ENCODE measurements around the gene ALDH1L2. TPM values are rescaled to one million over a fixed set of nuclear protein-coding genes. Genes with fewer than 3 reads are reported as not detected.

ALDH1L2 gene
- polyA plus RNA-seq, 1 donor from 2014 or later: 0.35 TPM

- H3K27me3 ChIP-seq (ENCODE audit: insufficient read depth, low read depth, low read length): no peaks in the 10 kb centered on the region
- no peaks in the 10 kb centered on the region for H3K9me2 ChIP-seq (ENCODE audit: insufficient read depth, low read length)
- no peak overlapping the region for H3K27ac ChIP-seq (ENCODE audit: low read length)
- H3K4me3 ChIP-seq (ENCODE audit: low read length): no peak overlapping the region
- no peaks in the 10 kb centered on the region for H3F3A ChIP-seq (ENCODE audit: insufficient read depth, low read length, poor library complexity, severe bottlenecking)
- no peaks in the 10 kb centered on the region for H3K36me3 ChIP-seq (ENCODE audit: insufficient read depth, low read length)
- no peak overlapping the region for H3K4me2 ChIP-seq (ENCODE audit: low read length)
- no peaks in the 10 kb centered on the region for H3K9me3 ChIP-seq (ENCODE audit: low read length)
- no peak overlapping the region for H2AFZ ChIP-seq (ENCODE audit: low read depth, low read length)
- no peak for TF ChIP-seq SMC3 (conservative IDR thresholded peaks at IDR 0.05; ENCODE audit: poor library complexity)
- TF ChIP-seq POLR2AphosphoS5 (IDR thresholded peaks at IDR 0.05): peak; percentile 59
- TF ChIP-seq EP300 (conservative IDR thresholded peaks at IDR 0.05; ENCODE audit: poor library complexity, severe bottlenecking): peak; percentile 64
- H3K79me2 ChIP-seq (replicated peaks; ENCODE audit: insufficient read depth, low read length): no peaks in the 10 kb centered on the region
- no peak overlapping the region for H3K9ac ChIP-seq (ENCODE audit: low read length)
- no peaks in the 10 kb centered on the region for H4K20me1 ChIP-seq (ENCODE audit: insufficient read depth)
Observed at GRCh38 chr12:105076913-105077312, 7.3 kb downstream of the ALDH1L2 start.

DNA sequence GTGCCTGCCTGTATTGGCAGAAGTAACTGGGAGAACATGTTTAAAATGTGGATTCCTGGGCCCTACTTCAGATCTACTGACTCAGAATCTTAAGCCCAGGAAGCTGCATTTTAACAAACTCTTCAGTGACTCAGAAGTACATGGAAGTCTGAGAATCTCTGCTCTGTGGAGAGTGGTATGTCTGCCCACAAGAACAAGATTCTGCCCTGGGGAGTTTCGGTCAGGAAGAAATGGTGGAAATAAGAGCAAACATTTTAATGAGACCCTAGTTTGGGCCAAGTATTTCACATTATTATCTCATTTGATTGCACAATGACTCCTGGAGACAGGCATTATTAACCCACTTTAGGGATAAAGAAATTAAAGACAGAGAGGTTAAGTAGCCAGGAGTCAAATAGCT lies 8.2 kb downstream of the ALDH1L2 start:
- Histone ChIP-seq H3K36me3 (ENCODE audit: insufficient read depth, low read length) (no peaks in the 10 kb centered on the region), H2AFZ (ENCODE audit: low read depth, low read length) (no peak overlapping the region), H3K27me3 (ENCODE audit: insufficient read depth, low read depth, low read length) (no peaks in the 10 kb centered on the region), H3K4me3 (ENCODE audit: low read length) (no peak overlapping the region), H3K9me2 (ENCODE audit: insufficient read depth, low read length) (no peaks in the 10 kb centered on the region), H3K9ac (ENCODE audit: low read length) (no peak overlapping the region), H3K9me3 (ENCODE audit: low read length) (no peaks in the 10 kb centered on the region), H4K20me1 (ENCODE audit: insufficient read depth) (no peaks in the 10 kb centered on the region), H3K79me2 (replicated peaks; ENCODE audit: insufficient read depth, low read length) (no peaks in the 10 kb centered on the region), H3K4me2 (ENCODE audit: low read length) (no peak overlapping the region), H3K27ac (ENCODE audit: low read length) (no peak overlapping the region), H3F3A (ENCODE audit: insufficient read depth, low read length, poor library complexity, severe bottlenecking) (no peaks in the 10 kb centered on the region)
- TF ChIP-seq MXI1 (conservative IDR thresholded peaks at IDR 0.05; ENCODE audit: poor library complexity, severe bottlenecking): no peak
- TF ChIP-seq POLR2AphosphoS5 (IDR thresholded peaks at IDR 0.05): no peak
- no peak for TF ChIP-seq EZH2 (IDR thresholded peaks at IDR 0.05; ENCODE audit: borderline replicate concordance, insufficient read depth, low read length, poor library complexity, severe bottlenecking)
- no peak for TF ChIP-seq TAF1 (IDR thresholded peaks at IDR 0.05; ENCODE audit: low read depth)
- no peak for TF ChIP-seq CTCF (IDR thresholded peaks at IDR 0.05; ENCODE audit: poor library complexity, severe bottlenecking)
- no peak for TF ChIP-seq SMC3 (conservative IDR thresholded peaks at IDR 0.05; ENCODE audit: poor library complexity)
- TF ChIP-seq EP300 (conservative IDR thresholded peaks at IDR 0.05; ENCODE audit: poor library complexity, severe bottlenecking): no peak
- no peak for TF ChIP-seq REST (IDR thresholded peaks at IDR 0.05; ENCODE audit: borderline replicate concordance)
- no peak for TF ChIP-seq RAD21 (conservative IDR thresholded peaks at IDR 0.05)

Data from neural cell (in vitro differentiated cells).